Hepatocyte (in vitro differentiated cells): ENCODE results near the gene SHOC2. TPM values are rescaled to one million over a fixed set of nuclear protein-coding genes. Genes with fewer than 3 reads are reported as not detected.

Experiments
- DNase-seq: peaks from one replicate; pipeline ENCODE4 v3.0.0-alpha.2; 2016; ENCODE audit warnings: low spot score
- H2AFZ ChIP-seq: fragments of 200-600 bp; sonication (generic); 2 replicates; pipeline ENCODE4 v1.6.0; 2016; ENCODE audit warnings: antibody characterized with exemption, mild to moderate bottlenecking
- H3K27ac ChIP-seq: fragments of 200-600 bp; sonication (generic); 2 replicates; pipeline ENCODE4 v1.5.1; 2016; ENCODE audit warnings: mild to moderate bottlenecking
- H3K27me3 ChIP-seq: fragments of 200-600 bp; sonication (generic); 2 replicates; pipeline ENCODE4 v1.6.1; 2016
- H3K36me3 ChIP-seq: fragments of 200-600 bp; sonication (generic); replicated peaks from 2 replicates; pipeline ENCODE4 v1.5.1; 2016; ENCODE audit warnings: low read depth; ENCODE audit not compliant: insufficient read depth
- H3K4me1 ChIP-seq: fragments of 200-600 bp; sonication (generic); 2 replicates; pipeline ENCODE4 v1.5.1; 2016; ENCODE audit warnings: mild to moderate bottlenecking, moderate library complexity; ENCODE audit not compliant: insufficient read depth
- H3K4me2 ChIP-seq: fragments of 200-600 bp; sonication (generic); 2 replicates; pipeline ENCODE4 v1.6.0; 2016
- H3K4me3 ChIP-seq: fragments of 200-600 bp; sonication (generic); 2 replicates; pipeline ENCODE4 v1.5.1; 2016; ENCODE audit warnings: mild to moderate bottlenecking
- H3K79me2 ChIP-seq: fragments of 200-600 bp; sonication (generic); 2 replicates; pipeline ENCODE4 v1.6.0; 2017; ENCODE audit warnings: mild to moderate bottlenecking
- H3K9me2 ChIP-seq: fragments of 200-600 bp; sonication (generic); replicated peaks from 2 replicates; pipeline ENCODE4 v1.6.0; 2017; ENCODE audit warnings: mild to moderate bottlenecking; ENCODE audit not compliant: insufficient read depth
- H3K9me3 ChIP-seq: fragments of 200-600 bp; sonication (generic); 2 replicates; pipeline ENCODE4 v1.5.1; 2016; ENCODE audit warnings: low read depth, mild to moderate bottlenecking
- H4K20me1 ChIP-seq: fragments of 200-600 bp; sonication (generic); 2 replicates; pipeline ENCODE4 v1.6.0; 2016; ENCODE audit warnings: mild to moderate bottlenecking; ENCODE audit not compliant: insufficient read depth, poor library complexity, severe bottlenecking
- EZH2 ChIP-seq: fragments of 200-600 bp; sonication (generic); IDR thresholded peaks from 2 replicates; pipeline ENCODE4 v1.6.1; 2016; ENCODE audit warnings: antibody characterized with exemption, mild to moderate bottlenecking, borderline replicate concordance
- EZH2phosphoT487 ChIP-seq: fragments of 200-600 bp; sonication (generic); IDR thresholded peaks from one replicate; pipeline ENCODE4 v1.6.1; 2018; ENCODE audit warnings: antibody characterized with exemption, mild to moderate bottlenecking, low read depth, moderate library complexity; ENCODE audit not compliant: unreplicated experiment, severe bottlenecking
- WGBS: methylation state at CpG from one replicate; pipeline ENCODE4 v1.1.6; 2016; ENCODE audit warnings: low lambda C conversion rate; ENCODE audit errors: missing lambda C conversion rate; 5-methylcytosine and 5-hydroxymethylcytosine counted together
- polyA plus RNA-seq: library from polyadenylated mRNA; unstranded; fragments of >200 nt; fragmentation: Nextera tagmentation; extraction: Ambion mirVana; gene quantifications from 2 replicates; pipeline ENCODE4 v1.2.1, GENCODE V29; 2016
- total RNA-seq: library from RNA; depleted of rRNA; stranded (reverse); fragments of >200 nt; gene quantifications from 2 replicates; pipeline ENCODE4 v1.2.3, GENCODE V29; 2014
- TF ChIP-seq, protein P1 (sequence below): fragments of 200-600 bp; sonication (generic); IDR thresholded peaks from 2 replicates; pipeline ENCODE4 v1.5.1; 2016; ENCODE audit warnings: antibody characterized with exemption, mild to moderate bottlenecking; ENCODE audit not compliant: poor library complexity

SHOC2 gene
- total and polyA plus RNA-seq, 2 experiments from 2014 or later = 27.5 to 58.9 TPM

DNA sequence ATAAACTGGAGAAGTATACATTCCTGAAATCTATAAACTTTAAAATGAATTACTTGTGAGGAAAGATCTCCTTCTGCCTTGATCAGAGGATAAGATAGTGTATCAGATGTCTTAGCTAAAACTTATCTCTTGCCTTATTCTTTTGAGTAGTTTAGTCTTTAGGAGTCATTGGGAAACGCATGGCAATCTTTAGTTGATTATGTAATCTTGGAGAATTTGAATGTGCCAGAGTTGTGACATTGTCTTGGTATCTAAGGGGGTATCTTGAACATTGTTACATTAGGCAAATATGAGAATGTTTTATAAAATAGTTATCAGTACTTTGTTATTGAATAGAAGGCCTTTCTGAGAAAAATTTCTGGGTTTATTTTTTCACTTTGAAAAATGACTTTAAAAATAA lies 95.8 kb downstream of the SHOC2 start:
- TF ChIP-seq, protein P1, sequence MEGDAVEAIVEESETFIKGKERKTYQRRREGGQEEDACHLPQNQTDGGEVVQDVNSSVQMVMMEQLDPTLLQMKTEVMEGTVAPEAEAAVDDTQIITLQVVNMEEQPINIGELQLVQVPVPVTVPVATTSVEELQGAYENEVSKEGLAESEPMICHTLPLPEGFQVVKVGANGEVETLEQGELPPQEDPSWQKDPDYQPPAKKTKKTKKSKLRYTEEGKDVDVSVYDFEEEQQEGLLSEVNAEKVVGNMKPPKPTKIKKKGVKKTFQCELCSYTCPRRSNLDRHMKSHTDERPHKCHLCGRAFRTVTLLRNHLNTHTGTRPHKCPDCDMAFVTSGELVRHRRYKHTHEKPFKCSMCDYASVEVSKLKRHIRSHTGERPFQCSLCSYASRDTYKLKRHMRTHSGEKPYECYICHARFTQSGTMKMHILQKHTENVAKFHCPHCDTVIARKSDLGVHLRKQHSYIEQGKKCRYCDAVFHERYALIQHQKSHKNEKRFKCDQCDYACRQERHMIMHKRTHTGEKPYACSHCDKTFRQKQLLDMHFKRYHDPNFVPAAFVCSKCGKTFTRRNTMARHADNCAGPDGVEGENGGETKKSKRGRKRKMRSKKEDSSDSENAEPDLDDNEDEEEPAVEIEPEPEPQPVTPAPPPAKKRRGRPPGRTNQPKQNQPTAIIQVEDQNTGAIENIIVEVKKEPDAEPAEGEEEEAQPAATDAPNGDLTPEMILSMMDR = no peak
- TF ChIP-seq EZH2phosphoT487 (no peak), EZH2 (no peak)
- no peak for DNase-seq
- 80% methylated on average over 1 of the region's 1 CpG for WGBS
- Histone ChIP-seq H3K4me3 (no peak overlapping the region), H3K27me3 (no peaks in the 10 kb centered on the region), H3K9me2 (no peaks in the 10 kb centered on the region), H3K9me3 (no peaks in the 10 kb centered on the region), H3K36me3 (no peaks in the 10 kb centered on the region), H3K4me1 (no peaks in the 10 kb centered on the region), H4K20me1 (no peaks in the 10 kb centered on the region), H3K27ac (no peak overlapping the region), H3K79me2 (no peaks in the 10 kb centered on the region), H3K4me2 (no peak overlapping the region), H2AFZ (no peak overlapping the region)

DNA sequence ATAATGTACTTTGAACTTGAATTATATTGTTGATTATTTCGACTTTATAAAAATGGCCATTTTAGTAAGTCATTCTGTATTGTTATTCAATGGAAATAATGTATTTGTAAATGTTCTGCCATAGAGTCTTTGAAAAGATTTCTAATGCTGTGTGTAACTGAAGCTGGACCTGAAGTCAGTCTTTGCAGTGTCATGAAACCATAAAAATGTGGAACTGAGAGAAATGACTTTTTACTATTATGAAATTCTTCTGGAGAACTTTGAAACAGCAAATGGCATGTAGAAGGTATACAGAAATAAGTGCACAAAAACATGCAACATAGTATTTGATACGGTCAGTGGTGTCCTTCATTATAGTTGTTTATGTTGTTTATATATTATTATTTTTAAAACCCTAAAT lies 97.7 kb downstream of the SHOC2 start:
- H3K4me3 ChIP-seq = no peak overlapping the region
- no peaks in the 10 kb centered on the region for H4K20me1 ChIP-seq
- no peak overlapping the region for H3K4me2 ChIP-seq
- no peaks in the 10 kb centered on the region for H3K9me3 ChIP-seq
- no peaks in the 10 kb centered on the region for H3K27me3 ChIP-seq
- no peaks in the 10 kb centered on the region for H3K9me2 ChIP-seq
- no peak overlapping the region for H3K27ac ChIP-seq
- H2AFZ ChIP-seq = no peak overlapping the region
- TF ChIP-seq EZH2 (no peak), EZH2phosphoT487 (no peak)
- TF ChIP-seq, protein P1 = no peak
- H3K36me3 ChIP-seq = no peaks in the 10 kb centered on the region
- WGBS = 73% methylated on average over 2 of the region's 2 CpGs
- no peak for DNase-seq
- no peaks in the 10 kb centered on the region for H3K4me1 ChIP-seq
- no peaks in the 10 kb centered on the region for H3K79me2 ChIP-seq

DNA sequence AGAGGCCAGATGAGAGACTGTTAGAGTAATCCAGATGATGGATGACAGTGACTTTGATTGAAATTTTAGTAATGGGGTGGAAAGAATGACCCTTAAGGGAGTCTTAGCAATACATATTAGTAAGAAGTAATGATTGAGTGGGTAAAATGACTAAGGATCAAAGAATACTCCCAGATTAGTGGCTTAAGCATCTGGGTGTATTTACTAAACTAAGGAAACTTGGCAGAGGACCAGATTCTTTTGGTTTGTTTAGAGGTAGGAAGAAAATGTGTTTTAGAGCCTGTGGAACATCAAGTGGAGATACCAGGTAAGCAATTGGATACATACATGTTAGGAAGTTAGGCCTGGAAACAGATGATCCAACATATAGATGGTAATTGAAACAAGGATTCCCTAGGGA lies 98.6 kb downstream of the SHOC2 start:
- TF ChIP-seq, protein P1 = no peak
- TF ChIP-seq EZH2phosphoT487 (no peak), EZH2 (no peak)

DNA sequence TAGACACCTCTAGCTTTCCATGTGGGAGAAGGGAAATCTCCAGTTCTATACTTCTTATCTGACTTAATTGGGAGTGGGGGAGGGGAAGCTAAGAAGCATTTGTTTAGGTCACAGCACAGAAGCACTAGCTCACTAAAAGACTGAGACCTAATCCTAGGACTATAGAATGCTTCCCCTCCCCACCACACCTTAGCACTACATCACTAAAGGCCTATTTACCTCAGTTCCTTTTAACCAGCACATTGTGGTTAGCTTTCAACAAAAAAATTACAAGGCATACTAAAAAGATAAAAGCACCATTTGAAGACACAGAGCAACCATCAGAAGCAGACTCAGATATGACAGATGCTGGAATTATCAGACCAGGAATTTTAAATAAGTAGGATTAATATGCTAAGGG lies 103.7 kb downstream of the SHOC2 start:
- H3K9me2 ChIP-seq = no peaks in the 10 kb centered on the region
- H3K4me3 ChIP-seq = no peak overlapping the region
- no peaks in the 10 kb centered on the region for H4K20me1 ChIP-seq
- peaks cover 7% of the 10 kb centered on the region for H3K9me3 ChIP-seq
- no peaks in the 10 kb centered on the region for H3K27me3 ChIP-seq
- no peaks in the 10 kb centered on the region for H3K79me2 ChIP-seq
- no peaks in the 10 kb centered on the region for H3K4me1 ChIP-seq
- no peak overlapping the region for H3K4me2 ChIP-seq
- no peak for TF ChIP-seq EZH2phosphoT487
- TF ChIP-seq, protein P1 = no peak
- no peak for TF ChIP-seq EZH2
- no peak overlapping the region for H3K27ac ChIP-seq
- no peak overlapping the region for H2AFZ ChIP-seq
- DNase-seq = no peak
- no peaks in the 10 kb centered on the region for H3K36me3 ChIP-seq

More for the DNA sequence above, 98.6 kb downstream of the SHOC2 start:
- H2AFZ ChIP-seq = no peak overlapping the region
- H3K9me2 ChIP-seq = no peaks in the 10 kb centered on the region
- H3K27me3 ChIP-seq = no peaks in the 10 kb centered on the region
- H3K27ac ChIP-seq = no peak overlapping the region
- H3K4me1 ChIP-seq = no peaks in the 10 kb centered on the region
- no peaks in the 10 kb centered on the region for H4K20me1 ChIP-seq
- peaks cover 7% of the 10 kb centered on the region for H3K9me3 ChIP-seq
- no peak overlapping the region for H3K4me2 ChIP-seq
- H3K4me3 ChIP-seq = no peak overlapping the region
- H3K79me2 ChIP-seq = no peaks in the 10 kb centered on the region
- no peak for DNase-seq
- no peaks in the 10 kb centered on the region for H3K36me3 ChIP-seq
